OCI-LY3 (cell line): ENCODE results near the gene GPR137B.

ENCODE experiments used
- H2AFZ ChIP-seq: fragments of 200-600, 300-600 bp; shearing (Covaris generic); 2 replicates; pipeline ENCODE4 v1.6.0; 2014; ENCODE audit warnings: antibody characterized with exemption, low read depth, low read length
- H3K27ac ChIP-seq: fragments of 200-600, 300-600 bp; sonication (generic); 2 replicates; pipeline ENCODE4 v1.5.1; 2014; ENCODE audit warnings: mild to moderate bottlenecking, low read length, moderate library complexity, mixed read lengths
- H3K27me3 ChIP-seq: fragments of 200-600, 300-600 bp; sonication (generic); 2 replicates; pipeline ENCODE4 v1.6.1; 2014; ENCODE audit warnings: low read depth, low read length, mixed read lengths
- H3K36me3 ChIP-seq: fragments of 200-600, 300-600 bp; sonication (generic); replicated peaks from 2 replicates; pipeline ENCODE3; 2014; ENCODE audit warnings: low read depth, low read length, mixed read lengths
- H3K4me1 ChIP-seq: fragments of 300-600, 200-600 bp; sonication (generic); 2 replicates; pipeline ENCODE4 v1.6.1; 2014; ENCODE audit warnings: low read length, mixed read lengths
- H3K4me2 ChIP-seq: fragments of 200-600, 300-600 bp; sonication (generic); 2 replicates; pipeline ENCODE4 v1.6.1; 2014; ENCODE audit warnings: low read length, mixed read lengths
- H3K4me3 ChIP-seq: fragments of 300-600, 200-600 bp; sonication (generic); 2 replicates; pipeline ENCODE4 v1.5.1; 2014; ENCODE audit warnings: antibody characterized with exemption, mild to moderate bottlenecking, low read length, moderate library complexity
- H3K79me2 ChIP-seq: fragments of 300-600, 200-600 bp; shearing (Covaris generic); 2 replicates; pipeline ENCODE4 v1.6.1; 2014; ENCODE audit warnings: mild to moderate bottlenecking, low read length, mixed read lengths
- H3K9ac ChIP-seq: fragments of 300-600, 200-600 bp; shearing (Covaris generic); 2 replicates; pipeline ENCODE4 v1.6.0; 2014; ENCODE audit warnings: mild to moderate bottlenecking, low read length, moderate library complexity
- H3K9me3 ChIP-seq: fragments of 200-600, 300-600 bp; shearing (Covaris generic); 2 replicates; pipeline ENCODE4 v1.6.1; 2014; ENCODE audit warnings: low read length, mixed read lengths; ENCODE audit not compliant: insufficient read depth
- H4K20me1 ChIP-seq: fragments of 200-600, 300-600 bp; sonication (generic); 2 replicates; pipeline ENCODE4 v1.6.1; 2016; ENCODE audit warnings: low read length, mixed read lengths; ENCODE audit not compliant: insufficient read depth
- EZH2phosphoT487 ChIP-seq: fragments of 200-600 bp; shearing (Covaris generic); IDR thresholded peaks from 2 replicates; pipeline ENCODE4 v1.6.1; 2018; ENCODE audit warnings: antibody characterized with exemption, mixed run types, low read depth
- TF ChIP-seq, protein P1 (sequence below): fragments of 200-600, 300-600 bp; sonication (generic); IDR thresholded peaks from 2 replicates; pipeline ENCODE4 v1.5.1; 2014; ENCODE audit warnings: antibody characterized with exemption, low read length, low read depth

The GPR137B gene

DNA sequence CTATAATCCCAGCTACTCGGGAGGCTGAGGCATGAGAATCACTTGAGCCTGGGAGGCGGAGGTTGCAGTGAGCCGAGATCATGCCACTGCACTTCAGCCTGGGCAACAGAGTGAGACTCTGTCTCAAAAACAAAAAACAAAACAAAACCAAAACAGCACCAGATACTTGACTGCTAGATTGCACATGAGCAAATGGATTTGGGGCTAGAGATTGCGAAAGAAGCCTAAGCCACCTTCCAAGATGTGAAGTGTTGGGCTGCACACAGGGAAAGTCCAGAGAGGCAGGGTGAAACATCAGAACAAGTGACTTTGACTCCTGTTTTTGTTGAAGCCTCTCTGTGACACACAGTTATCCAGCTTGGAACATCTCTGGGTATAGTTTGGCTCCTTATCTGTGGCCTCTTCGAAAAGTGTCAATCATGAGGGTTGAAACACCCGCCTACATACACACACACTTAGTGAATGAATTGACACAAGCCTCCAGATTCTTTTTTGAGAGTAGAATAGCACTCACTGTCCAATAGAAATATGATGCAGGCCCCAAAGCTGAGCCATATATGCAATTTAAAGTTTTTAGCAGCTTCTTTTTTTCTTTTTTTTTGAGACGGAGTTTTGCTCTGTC is 34.2 kb upstream of the GPR137B start:
- H3K9ac ChIP-seq: no peak overlapping the region
- H3K4me1 ChIP-seq: peaks cover 20% of the 10 kb centered on the region
- TF ChIP-seq, protein P1, sequence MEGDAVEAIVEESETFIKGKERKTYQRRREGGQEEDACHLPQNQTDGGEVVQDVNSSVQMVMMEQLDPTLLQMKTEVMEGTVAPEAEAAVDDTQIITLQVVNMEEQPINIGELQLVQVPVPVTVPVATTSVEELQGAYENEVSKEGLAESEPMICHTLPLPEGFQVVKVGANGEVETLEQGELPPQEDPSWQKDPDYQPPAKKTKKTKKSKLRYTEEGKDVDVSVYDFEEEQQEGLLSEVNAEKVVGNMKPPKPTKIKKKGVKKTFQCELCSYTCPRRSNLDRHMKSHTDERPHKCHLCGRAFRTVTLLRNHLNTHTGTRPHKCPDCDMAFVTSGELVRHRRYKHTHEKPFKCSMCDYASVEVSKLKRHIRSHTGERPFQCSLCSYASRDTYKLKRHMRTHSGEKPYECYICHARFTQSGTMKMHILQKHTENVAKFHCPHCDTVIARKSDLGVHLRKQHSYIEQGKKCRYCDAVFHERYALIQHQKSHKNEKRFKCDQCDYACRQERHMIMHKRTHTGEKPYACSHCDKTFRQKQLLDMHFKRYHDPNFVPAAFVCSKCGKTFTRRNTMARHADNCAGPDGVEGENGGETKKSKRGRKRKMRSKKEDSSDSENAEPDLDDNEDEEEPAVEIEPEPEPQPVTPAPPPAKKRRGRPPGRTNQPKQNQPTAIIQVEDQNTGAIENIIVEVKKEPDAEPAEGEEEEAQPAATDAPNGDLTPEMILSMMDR: no peak
- no peak for TF ChIP-seq EZH2phosphoT487

DNA sequence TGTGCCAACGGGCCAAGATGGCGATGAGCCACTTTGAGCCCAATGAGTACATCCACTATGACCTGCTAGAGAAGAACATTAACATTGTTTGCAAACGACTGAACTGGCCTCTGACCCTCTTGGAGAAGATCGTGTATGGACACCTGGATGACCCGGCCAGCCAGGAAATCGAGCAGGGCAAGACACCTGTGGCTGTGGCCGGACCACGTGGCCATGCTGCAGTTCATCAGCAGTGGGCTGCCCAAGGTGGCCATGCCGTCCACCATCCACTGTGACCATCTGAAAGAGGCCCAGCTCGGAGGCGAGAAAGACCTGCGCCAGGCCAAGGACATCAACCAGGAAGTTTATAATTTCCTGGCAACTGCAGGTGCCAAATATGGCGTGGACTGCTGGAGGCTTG is 32.2 kb upstream of the GPR137B start:
- Histone ChIP-seq H3K27me3 (peaks cover 8% of the 10 kb centered on the region; the same call in 1 of the 2 replicates), H3K4me2 (no peak overlapping the region), H3K9ac (no peak overlapping the region), H3K27ac (no peak overlapping the region), H3K36me3 (no peaks in the 10 kb centered on the region), H3K9me3 (no peaks in the 10 kb centered on the region), H3K79me2 (no peaks in the 10 kb centered on the region), H3K4me3 (no peak overlapping the region), H3K4me1 (peaks cover 17% of the 10 kb centered on the region), H4K20me1 (no peaks in the 10 kb centered on the region), H2AFZ (no peak overlapping the region)
- TF ChIP-seq EZH2phosphoT487: no peak
- TF ChIP-seq, protein P1: no peak

More for the DNA sequence above, 34.2 kb upstream of the GPR137B start:
- Histone ChIP-seq H2AFZ (no peak overlapping the region), H3K36me3 (no peaks in the 10 kb centered on the region), H3K4me2 (no peak overlapping the region), H3K27me3 (peaks cover 8% of the 10 kb centered on the region; the same call in 1 of the 2 replicates), H3K4me3 (no peak overlapping the region), H3K79me2 (no peaks in the 10 kb centered on the region), H3K27ac (no peak overlapping the region), H3K9me3 (no peaks in the 10 kb centered on the region), H4K20me1 (no peaks in the 10 kb centered on the region)

DNA sequence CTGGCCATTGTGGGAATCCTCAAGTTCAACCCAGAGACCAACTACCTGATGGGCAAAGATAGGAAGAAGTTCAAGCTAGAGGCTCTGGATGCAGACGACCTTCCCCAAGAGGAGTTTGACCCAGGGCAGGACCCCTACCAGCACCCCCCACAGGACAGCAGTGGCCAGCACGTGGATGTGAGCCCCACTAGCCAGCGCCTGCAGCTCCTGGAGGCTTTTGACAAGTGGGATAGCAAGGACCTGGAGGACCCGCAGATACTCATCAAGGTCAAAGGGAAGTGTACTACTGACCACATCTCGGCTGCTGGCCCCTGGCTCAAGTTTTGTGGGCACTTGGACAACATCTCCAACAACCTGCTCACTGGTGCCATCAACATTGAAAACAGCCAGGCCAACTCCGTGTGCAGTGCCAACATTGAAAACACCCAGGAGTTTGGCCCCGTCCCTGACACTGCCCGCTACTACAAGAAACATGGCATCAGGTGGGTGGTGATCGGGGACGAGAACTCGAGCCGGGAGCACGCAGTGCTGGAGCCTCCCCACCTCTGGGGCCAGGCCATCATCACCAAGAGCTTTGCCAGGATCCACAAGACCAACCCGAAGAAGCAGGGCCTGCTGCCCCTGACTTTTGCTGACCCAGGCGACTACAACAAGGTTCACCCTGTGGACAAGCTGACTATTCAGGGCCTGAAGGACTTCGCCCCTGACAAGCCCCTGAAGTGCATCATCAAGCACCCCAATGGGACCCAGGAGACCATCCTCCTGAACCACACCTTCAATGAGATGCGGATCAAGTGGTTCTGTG is 30.6 kb upstream of the GPR137B start:
- Histone ChIP-seq H3K4me3 (no peak overlapping the region), H3K9ac (no peak overlapping the region), H3K27me3 (peaks cover 8% of the 10 kb centered on the region; the same call in 1 of the 2 replicates), H4K20me1 (no peaks in the 10 kb centered on the region), H2AFZ (no peak overlapping the region), H3K79me2 (no peaks in the 10 kb centered on the region), H3K9me3 (no peaks in the 10 kb centered on the region), H3K36me3 (no peaks in the 10 kb centered on the region), H3K4me2 (no peak overlapping the region), H3K27ac (no peak overlapping the region), H3K4me1 (peaks cover 8% of the 10 kb centered on the region)
- TF ChIP-seq, protein P1: no peak
- no peak for TF ChIP-seq EZH2phosphoT487

DNA sequence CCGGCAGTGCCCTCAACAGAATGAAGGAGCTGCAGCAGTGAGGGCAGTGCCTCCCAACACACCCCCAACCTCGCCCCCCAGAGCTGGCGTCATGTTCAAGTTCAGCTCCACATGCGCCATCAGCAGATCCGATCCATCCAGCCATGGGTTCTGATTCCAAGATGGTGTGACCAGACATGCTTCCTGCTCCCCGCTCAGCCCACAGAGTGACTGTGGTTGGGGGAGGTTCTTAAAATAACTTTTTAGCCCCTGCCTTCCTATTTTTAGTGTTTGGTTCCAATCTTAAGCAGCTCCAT is 30.1 kb upstream of the GPR137B start:
- no peaks in the 10 kb centered on the region for H3K36me3 ChIP-seq
- H3K4me1 ChIP-seq: peaks cover 3% of the 10 kb centered on the region; the same call in 1 of the 2 replicates
- no peak overlapping the region for H3K9ac ChIP-seq
- H3K27ac ChIP-seq: no peak overlapping the region
- H3K79me2 ChIP-seq: no peaks in the 10 kb centered on the region
- H3K4me3 ChIP-seq: no peak overlapping the region
- peaks cover 7% of the 10 kb centered on the region; the same call in 1 of the 2 replicates for H3K27me3 ChIP-seq
- no peak overlapping the region for H3K4me2 ChIP-seq
- no peaks in the 10 kb centered on the region for H3K9me3 ChIP-seq
- no peaks in the 10 kb centered on the region for H4K20me1 ChIP-seq
- no peak overlapping the region for H2AFZ ChIP-seq
- no peak for TF ChIP-seq EZH2phosphoT487
- TF ChIP-seq, protein P1: no peak
